HepG2 (cell line): ENCODE results near the gene POGLUT2. TPM values are rescaled to one million over a fixed set of nuclear protein-coding genes. Genes with fewer than 3 reads are reported as not detected.

Experiments used
- ATAC-seq: fragments of 200-7000 bp; cut with Tn5 transposase; 3 replicates; pipeline ENCODE4 v1.9.1; 2020; ENCODE audit warnings: mild to moderate bottlenecking, moderate library complexity
- BruUV-seq: library from RNA; stranded (reverse); fragments of 400-500 nt; replicated peaks from 2 replicates; lab custom pipeline; 2021; lab: Mats Ljungman, UMichigan
- CTCF ChIA-PET: fragments of 300-600 bp; formaldehyde crosslinking; extraction: SDS; loops from one replicate; lab custom pipeline; 2021; ENCODE audit warnings: low total read pairs, inconsistent platforms, low intra/inter-chr PET ratio; lab: Yijun Ruan, JAX
- POLR2A ChIA-PET: fragments of 350-600 bp; sonication (Branson Sonifier 250); formaldehyde crosslinking; loops from one replicate; lab custom pipeline; 2020; ENCODE audit warnings: antibody characterized with exemption, inconsistent platforms; lab: Yijun Ruan, JAX
- DNase-seq: peaks from one replicate; pipeline ENCODE4 v3.0.0-alpha.2; 2015; ENCODE audit warnings: low spot score
- FAIRE-seq: peaks from 3 replicates; lab custom pipeline; 2011; peaks lifted over from hg19 to GRCh38; lab: Jason Lieb, UNC
- H2AFZ ChIP-seq: one replicate; pipeline ENCODE4 v1.6.1; 2011; ENCODE audit warnings: low read length, inconsistent platforms
- H3K27ac ChIP-seq: fragments of 300-600 bp; 3 replicates; pipeline ENCODE4 v1.8.0; 2011; ENCODE audit warnings: mixed run types, mild to moderate bottlenecking, mixed read lengths, low read length, inconsistent platforms; ENCODE audit not compliant: insufficient read depth; ENCODE audit errors: extremely low read length
- H3K27me3 ChIP-seq, 2 experiments: fragments of 200-600 bp in 1 of 2; 2 replicates in 1 of 2; 3 replicates in 1 of 2; pipeline versions ENCODE4 v1.6.0 to v1.8.0; 2011; ENCODE audit warnings: low read length in 2 of 2, mild to moderate bottlenecking in 2 of 2, moderate library complexity in 2 of 2, inconsistent platforms in 1 of 2; ENCODE audit not compliant: insufficient read depth in 2 of 2, control insufficient read depth in 1 of 2
- H3K36me3 ChIP-seq, 2 experiments: fragments of 200-600 bp in 1 of 2; replicated peaks in 1 of 2; 2 replicates in 1 of 2; 3 replicates in 1 of 2; pipeline versions ENCODE4 v1.5.1 to v1.8.0; 2011; ENCODE audit warnings: low read length in 2 of 2, inconsistent platforms in 1 of 2; ENCODE audit not compliant: insufficient read depth in 2 of 2, control insufficient read depth in 1 of 2
- H3K4me1 ChIP-seq: 2 replicates; pipeline ENCODE4 v1.5.1; 2012; ENCODE audit warnings: low read length, inconsistent platforms; ENCODE audit not compliant: insufficient read depth
- H3K4me2 ChIP-seq: 2 replicates; pipeline ENCODE4 v1.6.0; 2011; ENCODE audit warnings: low read depth, low read length, inconsistent platforms
- H3K4me3 ChIP-seq, 3 experiments: fragments of 200-600 bp in 1 of 3; sonication (generic), shearing (Covaris generic) in 1 of 3; replicated peaks in 1 of 3; 2 replicates each; pipeline ENCODE4 v1.5.1; 2011 to 2016; ENCODE audit warnings: low read length in 3 of 3, inconsistent platforms in 2 of 3, low read depth in 2 of 3, mild to moderate bottlenecking in 2 of 3, control low read depth in 1 of 3, mixed read lengths in 1 of 3; ENCODE audit not compliant: insufficient read depth in 1 of 3
- H3K79me2 ChIP-seq: one replicate; pipeline ENCODE4 v1.6.1; 2011; ENCODE audit warnings: low read length, inconsistent platforms; ENCODE audit not compliant: insufficient read depth
- H3K9ac ChIP-seq: 2 replicates; pipeline ENCODE4 v1.6.0; 2011; ENCODE audit warnings: mild to moderate bottlenecking, low read depth, low read length, inconsistent platforms; ENCODE audit not compliant: insufficient read depth
- H3K9me3 ChIP-seq: 2 replicates; pipeline ENCODE4 v1.5.1; 2012; ENCODE audit warnings: mild to moderate bottlenecking, low read length
- H4K20me1 ChIP-seq: 2 replicates; pipeline ENCODE4 v1.6.0; 2011; ENCODE audit warnings: inconsistent platforms, mild to moderate bottlenecking, low read length, moderate library complexity; ENCODE audit not compliant: insufficient read depth
- ARID3A ChIP-seq: IDR thresholded peaks from 2 replicates; pipeline ENCODE4 v1.6.1; 2012; ENCODE audit warnings: low read depth, low read length, improper control_type of control experiment
- CREM ChIP-seq, 2 experiments: sonication (generic) in 1 of 2; formaldehyde crosslinking in 1 of 2; IDR thresholded peaks; 2 replicates each; pipeline versions ENCODE4 v1.4.0 to v1.6.1; 2016 to 2020; ENCODE audit warnings: antibody characterized with exemption in 1 of 2, mild to moderate bottlenecking in 1 of 2, missing genetic modification reagents in 1 of 2
- DDIT3 ChIP-seq: sonication (generic); formaldehyde crosslinking; IDR thresholded peaks from 2 replicates; pipeline ENCODE4 v1.4.0; 2020; ENCODE audit warnings: mild to moderate bottlenecking, missing genetic modification reagents
- EHMT2 ChIP-seq: fragments of 200-600 bp; sonication (generic); IDR thresholded peaks from 2 replicates; pipeline ENCODE4 v1.7.0; 2017; ENCODE audit warnings: antibody characterized with exemption, low read depth, low read length, borderline replicate concordance
- MXD1 ChIP-seq: sonication (generic); formaldehyde crosslinking; IDR thresholded peaks from 2 replicates; pipeline ENCODE4 v1.4.0; 2020; ENCODE audit warnings: mild to moderate bottlenecking, missing genetic modification reagents
- NFE2L1 ChIP-seq: sonication (generic); formaldehyde crosslinking; IDR thresholded peaks from 2 replicates; pipeline ENCODE4 v1.4.0; 2020; ENCODE audit warnings: missing genetic modification reagents, mild to moderate bottlenecking, borderline replicate concordance
- SMARCC2 ChIP-seq: fragments of 450-650 bp; IDR thresholded peaks from 2 replicates; pipeline ENCODE4 v1.6.1; 2017; ENCODE audit warnings: antibody characterized with exemption, mild to moderate bottlenecking
- SP140L ChIP-seq: sonication (generic); formaldehyde crosslinking; IDR thresholded peaks from 2 replicates; pipeline ENCODE4 v1.4.0; 2020; ENCODE audit warnings: missing genetic modification reagents, borderline replicate concordance
- TMF1 ChIP-seq: sonication (generic); formaldehyde crosslinking; IDR thresholded peaks from 2 replicates; pipeline ENCODE4 v1.8.1; 2022; ENCODE audit warnings: low read depth, missing genetic modification reagents
- ZNF274 ChIP-seq: sonication (generic); formaldehyde crosslinking; IDR thresholded peaks from 2 replicates; pipeline ENCODE4 v1.5.1; 2020; ENCODE audit warnings: mild to moderate bottlenecking, missing genetic modification reagents
- ZNF616 ChIP-seq: sonication (generic); formaldehyde crosslinking; IDR thresholded peaks from 2 replicates; pipeline ENCODE4 v1.5.0; 2020; ENCODE audit warnings: low read depth, mild to moderate bottlenecking, missing genetic modification reagents
- WGBS: methylation state at CpG from one replicate; pipeline ENCODE4 v1.1.6; 2017; ENCODE audit warnings: low lambda C conversion rate; 5-methylcytosine and 5-hydroxymethylcytosine counted together
- in situ Hi-C: cut with HindIII; loops from 2 replicates; pipeline ENCODE4 v1.10.0; 2017; ENCODE audit warnings: low pct_unique_long_range_greater_than_20kb; ENCODE audit not compliant: extremely low pct_ligation_motif_present
- intact Hi-C: fragments of 100-400 bp; cut with micrococcal nuclease; formaldehyde crosslinking; loops from one replicate; pipeline ENCODE4 v1.10.0; 2022; ENCODE audit not compliant: unreplicated experiment
- polyA plus RNA-seq, 8 experiments: library from polyadenylated mRNA; depleted of rRNA in 3 of 8; stranded (reverse) in 7 of 8; unstranded in 1 of 8; fragments of >200 nt; fragmentation: Illumina TruSeq in 4 of 8; extraction: Trizol in 4 of 8; gene quantifications; 2 replicates each; pipeline versions ENCODE4 v1.2.1 to v1.2.3, GENCODE V29; 2011 to 2016; ENCODE audit warnings: low read depth in 4 of 8, missing spikeins in 1 of 8, mixed read lengths in 1 of 8; ENCODE audit not compliant: insufficient read depth in 1 of 8
- total RNA-seq, 5 experiments: library from RNA; depleted of rRNA; stranded (reverse); fragments of >200 nt; fragmentation: Illumina TruSeq; extraction: Trizol; gene quantifications; 2 replicates each; pipeline ENCODE4 v1.2.3, GENCODE V29; 2016; ENCODE audit warnings: low read depth in 1 of 5
- TF ChIP-seq, protein P1 (sequence below): fragments of 450-650 bp; IDR thresholded peaks from 2 replicates; pipeline ENCODE4 v1.6.1; 2016
- TF ChIP-seq, protein P2 (sequence below): sonication (generic); formaldehyde crosslinking; IDR thresholded peaks from 2 replicates; pipeline ENCODE4 v1.4.0; 2020; ENCODE audit warnings: mild to moderate bottlenecking, missing genetic modification reagents, borderline replicate concordance

POGLUT2 gene
- total and polyA plus RNA-seq, 2 of the 13 experiments (the other 11 are each of a cell fraction or from before 2014, with no cell fraction given) = 18.0 to 26.1 TPM

- DNase-seq (no peak), FAIRE-seq (no peak), ATAC-seq (no peak)
- intact Hi-C loops = no loop called here
- CTCF ChIA-PET = no interaction called here
- TF ChIP-seq, protein P1, sequence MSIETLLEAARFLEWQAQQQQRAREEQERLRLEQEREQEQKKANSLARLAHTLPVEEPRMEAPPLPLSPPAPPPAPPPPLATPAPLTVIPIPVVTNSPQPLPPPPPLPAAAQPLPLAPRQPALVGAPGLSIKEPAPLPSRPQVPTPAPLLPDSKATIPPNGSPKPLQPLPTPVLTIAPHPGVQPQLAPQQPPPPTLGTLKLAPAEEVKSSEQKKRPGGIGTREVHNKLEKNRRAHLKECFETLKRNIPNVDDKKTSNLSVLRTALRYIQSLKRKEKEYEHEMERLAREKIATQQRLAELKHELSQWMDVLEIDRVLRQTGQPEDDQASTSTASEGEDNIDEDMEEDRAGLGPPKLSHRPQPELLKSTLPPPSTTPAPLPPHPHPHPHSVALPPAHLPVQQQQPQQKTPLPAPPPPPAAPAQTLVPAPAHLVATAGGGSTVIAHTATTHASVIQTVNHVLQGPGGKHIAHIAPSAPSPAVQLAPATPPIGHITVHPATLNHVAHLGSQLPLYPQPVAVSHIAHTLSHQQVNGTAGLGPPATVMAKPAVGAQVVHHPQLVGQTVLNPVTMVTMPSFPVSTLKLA = no peak
- TF ChIP-seq NFE2L1 (CRISPR knock-in tag) = no peak
- TF ChIP-seq DDIT3 (CRISPR knock-in tag) = no peak
- TF ChIP-seq MXD1 (CRISPR knock-in tag) = no peak
- TF ChIP-seq CREM (IDR thresholded peaks at IDR 0.05) = no peak
- TF ChIP-seq CREM (CRISPR knock-in tag; IDR thresholded peaks at IDR 0.05) = no peak
- no peak for TF ChIP-seq SMARCC2
- Histone ChIP-seq H4K20me1 (no peaks in the 10 kb centered on the region), H3K27ac (no peak overlapping the region), H3K36me3 (no peaks in the 10 kb centered on the region), H3K4me1 (no peaks in the 10 kb centered on the region), H2AFZ (no peak overlapping the region), H3K4me3 (no peak overlapping the region), H3K79me2 (no peaks in the 10 kb centered on the region), H3K4me2 (no peak overlapping the region), H3K9me3 (no peaks in the 10 kb centered on the region), H3K9ac (no peak overlapping the region), H3K27me3 (no peaks in the 10 kb centered on the region)
- POLR2A ChIA-PET = no interaction called here
- 0% methylated on average over 1 of the region's 1 CpG for WGBS
- in situ Hi-C loops = no loop called here
- no TSS peak for BruUV-seq
Measured at GRCh38 chr13:102763741-102764140, 35.0 kb downstream of the POGLUT2 start.

- 95% methylated on average over 1 of the region's 1 CpG for WGBS
- intact Hi-C loops = no loop called here
- H3K27me3 ChIP-seq = no peaks in the 10 kb centered on the region
- H3K4me2 ChIP-seq = no peak overlapping the region
- H4K20me1 ChIP-seq = no peaks in the 10 kb centered on the region
- FAIRE-seq (no peak), DNase-seq (no peak), ATAC-seq (no peak)
- no peaks in the 10 kb centered on the region for H3K79me2 ChIP-seq
- CTCF ChIA-PET = no interaction called here
- POLR2A ChIA-PET = no interaction called here
- H3K36me3 ChIP-seq = no peaks in the 10 kb centered on the region
- in situ Hi-C loops = no loop called here
- H3K9me3 ChIP-seq = no peaks in the 10 kb centered on the region
- no TSS peak for BruUV-seq
- no peak overlapping the region for H2AFZ ChIP-seq
- no peak overlapping the region for H3K27ac ChIP-seq
- H3K4me1 ChIP-seq = no peaks in the 10 kb centered on the region
- no peak overlapping the region for H3K9ac ChIP-seq
- H3K4me3 ChIP-seq = no peak overlapping the region
- TF ChIP-seq SP140L (CRISPR knock-in tag) (no peak), EHMT2 (no peak), ARID3A (no peak), ZNF616 (no peak), TMF1 (CRISPR knock-in tag) (no peak), ZNF274 (CRISPR knock-in tag) (no peak)
- TF ChIP-seq, protein P2, sequence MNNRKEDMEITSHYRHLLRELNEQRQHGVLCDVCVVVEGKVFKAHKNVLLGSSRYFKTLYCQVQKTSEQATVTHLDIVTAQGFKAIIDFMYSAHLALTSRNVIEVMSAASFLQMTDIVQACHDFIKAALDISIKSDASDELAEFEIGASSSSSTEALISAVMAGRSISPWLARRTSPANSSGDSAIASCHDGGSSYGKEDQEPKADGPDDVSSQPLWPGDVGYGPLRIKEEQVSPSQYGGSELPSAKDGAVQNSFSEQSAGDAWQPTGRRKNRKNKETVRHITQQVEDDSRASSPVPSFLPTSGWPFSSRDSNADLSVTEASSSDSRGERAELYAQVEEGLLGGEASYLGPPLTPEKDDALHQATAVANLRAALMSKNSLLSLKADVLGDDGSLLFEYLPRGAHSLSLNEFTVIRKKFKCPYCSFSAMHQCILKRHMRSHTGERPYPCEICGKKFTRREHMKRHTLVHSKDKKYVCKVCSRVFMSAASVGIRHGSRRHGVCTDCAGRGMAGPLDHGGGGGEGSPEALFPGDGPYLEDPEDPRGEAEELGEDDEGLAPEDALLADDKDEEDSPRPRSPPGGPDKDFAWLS = no peak
Measured at GRCh38 chr13:102761071-102761470, 37.7 kb downstream of the POGLUT2 start.
